Sigmoid colon (tissue), 4 donors: ENCODE data around the gene CACNA1C.

Experiments
- EP300 ChIP-seq, 4 donors: sonication (generic); formaldehyde crosslinking; IDR thresholded peaks; one replicate each; pipeline ENCODE4 v1.6.1; 2017; ENCODE audit warnings: antibody characterized with exemption in 4 of 4
- POLR2A ChIP-seq, 2 donors: fragments of 450-650 bp; IDR thresholded peaks; one replicate each; pipeline ENCODE4 v1.6.1; 2016; ENCODE audit warnings: antibody characterized with exemption in 2 of 2, mild to moderate bottlenecking in 2 of 2, moderate library complexity in 2 of 2
- POLR2AphosphoS5 ChIP-seq, 4 donors: sonication (generic); formaldehyde crosslinking; IDR thresholded peaks; one replicate each; pipeline ENCODE4 v1.6.1; 2017; ENCODE audit warnings: antibody characterized with exemption in 4 of 4
- TF ChIP-seq, protein P1 (sequence below), 4 experiments: fragments of 450-650 bp in 3 of 4; fragments of 200-600 bp in 1 of 4; IDR thresholded peaks; one replicate each; pipeline ENCODE4 v1.5.1; 2016 to 2019; ENCODE audit warnings: antibody characterized with exemption in 4 of 4, mild to moderate bottlenecking in 3 of 4, moderate library complexity in 2 of 4

GRCh38 chr12:2666411-2666810, 613.6 kb downstream of the CACNA1C start:
- TF ChIP-seq, protein P1, sequence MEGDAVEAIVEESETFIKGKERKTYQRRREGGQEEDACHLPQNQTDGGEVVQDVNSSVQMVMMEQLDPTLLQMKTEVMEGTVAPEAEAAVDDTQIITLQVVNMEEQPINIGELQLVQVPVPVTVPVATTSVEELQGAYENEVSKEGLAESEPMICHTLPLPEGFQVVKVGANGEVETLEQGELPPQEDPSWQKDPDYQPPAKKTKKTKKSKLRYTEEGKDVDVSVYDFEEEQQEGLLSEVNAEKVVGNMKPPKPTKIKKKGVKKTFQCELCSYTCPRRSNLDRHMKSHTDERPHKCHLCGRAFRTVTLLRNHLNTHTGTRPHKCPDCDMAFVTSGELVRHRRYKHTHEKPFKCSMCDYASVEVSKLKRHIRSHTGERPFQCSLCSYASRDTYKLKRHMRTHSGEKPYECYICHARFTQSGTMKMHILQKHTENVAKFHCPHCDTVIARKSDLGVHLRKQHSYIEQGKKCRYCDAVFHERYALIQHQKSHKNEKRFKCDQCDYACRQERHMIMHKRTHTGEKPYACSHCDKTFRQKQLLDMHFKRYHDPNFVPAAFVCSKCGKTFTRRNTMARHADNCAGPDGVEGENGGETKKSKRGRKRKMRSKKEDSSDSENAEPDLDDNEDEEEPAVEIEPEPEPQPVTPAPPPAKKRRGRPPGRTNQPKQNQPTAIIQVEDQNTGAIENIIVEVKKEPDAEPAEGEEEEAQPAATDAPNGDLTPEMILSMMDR (IDR thresholded peaks at IDR 0.05) = no peak
- TF ChIP-seq EP300 (IDR thresholded peaks at IDR 0.05) = no peak
- no peak for TF ChIP-seq POLR2A (IDR thresholded peaks at IDR 0.05)
- TF ChIP-seq POLR2AphosphoS5 (IDR thresholded peaks at IDR 0.05) = no peak
